Fibroblast of mammary gland (primary cell): ENCODE measurements around the gene GUCA2B.

Experiments
- DNase-seq: peaks from one replicate; pipeline ENCODE4 v3.0.0-alpha.2; 2010; ENCODE audit warnings: low read depth
- H3K4me3 ChIP-seq: 2 replicates; pipeline ENCODE4 v1.5.1; 2011; ENCODE audit warnings: low read depth, mild to moderate bottlenecking, low read length, moderate library complexity; ENCODE audit not compliant: control insufficient read depth
- CTCF ChIP-seq: conservative IDR thresholded peaks from 2 replicates; pipeline ENCODE4 v1.5.1; 2011; ENCODE audit warnings: low read depth, low read length, inconsistent platforms; ENCODE audit not compliant: control insufficient read depth, insufficient read depth

The GUCA2B gene

GRCh38 chr1:42152907-42153600, at the start of gene GUCA2B:
TSS of gene GUCA2B (plus strand) at chr1:42153410. CDS start at chr1:42153451, 41 bp downstream.
- no peak within 1 kb of the TSS for H3K4me3 ChIP-seq
- no peak for TF ChIP-seq CTCF
- DNase-seq = no peak

- no peak for DNase-seq
- no peak overlapping the region for H3K4me3 ChIP-seq
- no peak for TF ChIP-seq CTCF
These were observed 48.2 kb upstream of the GUCA2B start for GRCh38 chr1:42105025-42105424.

- TF ChIP-seq CTCF = no peak
- no peak overlapping the region for H3K4me3 ChIP-seq
These were observed 44.9 kb upstream of the GUCA2B start for GRCh38 chr1:42108309-42108708.

GRCh38 chr1:42109600-42109999, 43.6 kb upstream of the GUCA2B start:
- no peak overlapping the region for H3K4me3 ChIP-seq
- no peak for TF ChIP-seq CTCF

More at GRCh38 chr1:42108309-42108708, 44.9 kb upstream of the GUCA2B start:
- no peak for DNase-seq

GRCh38 chr1:42114229-42114628, 39.0 kb upstream of the GUCA2B start:
- no peak for DNase-seq
- no peak for TF ChIP-seq CTCF
- H3K4me3 ChIP-seq = no peak overlapping the region

More at GRCh38 chr1:42109600-42109999, 43.6 kb upstream of the GUCA2B start:
- DNase-seq = no peak

GRCh38 chr1:42117214-42117613, 36.0 kb upstream of the GUCA2B start:
- TF ChIP-seq CTCF = no peak
- no peak overlapping the region for H3K4me3 ChIP-seq
- no peak for DNase-seq
